Measurements from ENCODE around the gene VPS13C. TPM values are rescaled to one million over a fixed set of nuclear protein-coding genes. Genes with fewer than 3 reads are reported as not detected.

Gene VPS13C
- total RNA-seq, 2 experiments from 2014 or later, result 69.7 to 73.2 TPM

DNA sequence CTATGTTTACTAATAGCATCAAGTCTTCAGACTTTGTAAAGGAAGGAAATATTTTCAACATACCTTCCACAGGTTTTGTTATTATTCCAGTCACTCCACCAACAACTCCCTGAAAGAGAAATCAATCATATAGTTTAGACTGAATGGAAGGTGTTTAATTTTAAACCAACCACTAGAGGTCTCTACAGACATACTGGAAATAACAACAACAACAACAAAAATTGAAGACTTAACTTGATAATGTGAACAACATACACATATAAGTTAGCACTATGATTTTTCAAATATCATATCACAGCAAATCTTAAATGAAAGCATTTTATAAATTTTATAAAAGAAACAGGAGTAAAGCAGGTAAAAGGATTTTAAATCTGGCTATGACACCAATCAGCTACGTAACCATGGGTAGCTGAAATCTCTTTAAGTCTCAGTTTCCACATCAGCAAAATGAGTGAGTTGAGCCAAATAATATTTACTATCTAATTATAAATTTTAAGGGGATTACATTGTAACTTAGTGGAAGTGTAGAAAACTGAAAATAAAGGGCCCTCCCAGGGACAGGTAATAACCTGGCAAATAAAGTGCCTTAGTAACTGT lies 188.2 kb downstream of the VPS13C start:
- no peaks in the 10 kb centered on the region for H3K4me1 Mint-ChIP-seq (ENCODE audit: low read depth)
- Histone ChIP-seq H3K36me3 (ENCODE audit: insufficient read depth, low read length) (peaks cover 76% of the 10 kb centered on the region), H3K9me3 (ENCODE audit: control insufficient read depth in 1 of 2, insufficient read depth in 1 of 2, low read length in 2 of 2) (no peaks in the 10 kb centered on the region), H3K4me1 (ENCODE audit: insufficient read depth, low read length) (no peaks in the 10 kb centered on the region), H3K27me3 (ENCODE audit: control insufficient read depth in 1 of 2, insufficient read depth in 2 of 2, low read length in 2 of 2) (no peaks in the 10 kb centered on the region), H3K27ac (ENCODE audit: low read depth in 1 of 2, low read length in 2 of 2) (no peak overlapping the region), H3K4me3 (ENCODE audit: low read length) (no peak overlapping the region)
- H3K27me3 Mint-ChIP-seq, result no peaks in the 10 kb centered on the region
- intact Hi-C loops (cut with DNase I, micrococcal nuclease), result loop anchor here in 1 of 2 experiments (1.0 to 5.0 kb wide), 2 partner anchors 199 to 380 kb away; no protein-coding TSS in a partner anchor
- no peak overlapping the region for H3K4me3 Mint-ChIP-seq
- peaks cover 80% of the 10 kb centered on the region for H3K36me3 Mint-ChIP-seq (ENCODE audit: low read depth)
- CTCF ChIA-PET, result no interaction called here
- ATAC-seq (ENCODE audit: poor library complexity), result no peak
- TF ChIP-seq, protein P1, sequence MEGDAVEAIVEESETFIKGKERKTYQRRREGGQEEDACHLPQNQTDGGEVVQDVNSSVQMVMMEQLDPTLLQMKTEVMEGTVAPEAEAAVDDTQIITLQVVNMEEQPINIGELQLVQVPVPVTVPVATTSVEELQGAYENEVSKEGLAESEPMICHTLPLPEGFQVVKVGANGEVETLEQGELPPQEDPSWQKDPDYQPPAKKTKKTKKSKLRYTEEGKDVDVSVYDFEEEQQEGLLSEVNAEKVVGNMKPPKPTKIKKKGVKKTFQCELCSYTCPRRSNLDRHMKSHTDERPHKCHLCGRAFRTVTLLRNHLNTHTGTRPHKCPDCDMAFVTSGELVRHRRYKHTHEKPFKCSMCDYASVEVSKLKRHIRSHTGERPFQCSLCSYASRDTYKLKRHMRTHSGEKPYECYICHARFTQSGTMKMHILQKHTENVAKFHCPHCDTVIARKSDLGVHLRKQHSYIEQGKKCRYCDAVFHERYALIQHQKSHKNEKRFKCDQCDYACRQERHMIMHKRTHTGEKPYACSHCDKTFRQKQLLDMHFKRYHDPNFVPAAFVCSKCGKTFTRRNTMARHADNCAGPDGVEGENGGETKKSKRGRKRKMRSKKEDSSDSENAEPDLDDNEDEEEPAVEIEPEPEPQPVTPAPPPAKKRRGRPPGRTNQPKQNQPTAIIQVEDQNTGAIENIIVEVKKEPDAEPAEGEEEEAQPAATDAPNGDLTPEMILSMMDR (IDR thresholded peaks at IDR 0.05), result peak; percentile 61
- POLR2A ChIA-PET, result no interaction called here
- no peaks in the 10 kb centered on the region for H3K9me3 Mint-ChIP-seq
- H3K27ac Mint-ChIP-seq, result no peak overlapping the region
- DNase-seq, result peak in 3 of 14 experiments; percentile 11 to 39 (median 18)

DNA sequence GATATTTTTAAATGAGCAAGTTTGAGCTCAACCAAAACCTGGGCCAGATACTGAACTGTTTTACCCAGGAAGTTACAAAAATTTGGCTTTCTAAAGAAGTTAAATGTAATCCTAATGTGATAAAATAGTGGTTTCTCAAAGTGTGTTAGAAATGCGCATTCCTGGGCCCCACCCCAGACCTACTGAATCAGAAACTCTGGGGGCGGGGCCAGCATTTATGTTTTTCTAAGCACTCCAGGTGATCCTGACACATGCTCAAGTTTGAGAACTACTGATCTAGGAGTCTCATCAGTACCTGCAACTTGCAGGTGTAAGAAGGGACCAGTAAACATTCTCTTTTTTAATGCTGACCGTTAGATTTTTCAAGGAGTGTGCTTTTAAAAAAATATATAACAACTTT lies 190.6 kb downstream of the VPS13C start:
- Histone ChIP-seq H3K4me1 (ENCODE audit: insufficient read depth, low read length) (no peaks in the 10 kb centered on the region), H3K9me3 (ENCODE audit: control insufficient read depth in 1 of 2, insufficient read depth in 1 of 2, low read length in 2 of 2) (no peaks in the 10 kb centered on the region), H3K4me3 (ENCODE audit: low read length) (no peak overlapping the region), H3K36me3 (ENCODE audit: insufficient read depth, low read length) (peaks cover 59% of the 10 kb centered on the region), H3K27me3 (ENCODE audit: control insufficient read depth in 1 of 2, insufficient read depth in 2 of 2, low read length in 2 of 2) (no peaks in the 10 kb centered on the region), H3K27ac (ENCODE audit: low read depth in 1 of 2, low read length in 2 of 2) (no peak overlapping the region)
- H3K27ac Mint-ChIP-seq, result no peak overlapping the region
- no peak overlapping the region for H3K4me3 Mint-ChIP-seq
- peaks cover 60% of the 10 kb centered on the region for H3K36me3 Mint-ChIP-seq (ENCODE audit: low read depth)
- no peaks in the 10 kb centered on the region for H3K4me1 Mint-ChIP-seq (ENCODE audit: low read depth)
- H3K27me3 Mint-ChIP-seq, result no peaks in the 10 kb centered on the region
- ChIA-PET CTCF (interaction anchor here (0.7 kb wide), 2 partner anchors 105 to 1368 kb away, joined by 3 read pairs; no protein-coding TSS in a partner anchor), POLR2A (no interaction called here)
- intact Hi-C loops (cut with DNase I, micrococcal nuclease), result loop anchor here (5.0 kb wide), 2 partner anchors 203 to 383 kb away; no protein-coding TSS in a partner anchor
- ATAC-seq (ENCODE audit: poor library complexity), result no peak
- TF ChIP-seq, protein P1 (IDR thresholded peaks at IDR 0.05), result no peak
- no peaks in the 10 kb centered on the region for H3K9me3 Mint-ChIP-seq
- no peak for DNase-seq

DNA sequence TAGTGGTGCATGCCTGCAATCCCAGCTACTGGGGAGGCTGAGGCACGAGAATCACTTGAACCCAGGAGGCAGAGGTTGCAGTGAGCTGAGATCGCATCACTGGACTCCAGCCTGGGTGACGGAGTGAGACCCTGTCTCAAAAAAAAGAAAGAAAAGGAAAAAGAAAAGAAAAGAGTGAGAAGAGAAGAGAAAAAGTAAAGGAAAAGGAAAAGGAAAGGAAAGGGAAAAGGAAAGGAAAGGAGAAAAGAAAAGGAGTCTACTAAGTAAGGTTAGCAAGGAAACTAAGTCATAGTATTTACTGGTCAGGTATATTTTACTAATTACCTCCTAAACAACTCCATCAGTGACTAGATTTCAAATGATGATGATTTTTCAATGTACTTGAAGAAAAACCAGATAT lies 198.3 kb downstream of the VPS13C start:
- H3K4me1 Mint-ChIP-seq (ENCODE audit: low read depth), result no peaks in the 10 kb centered on the region
- H3K9me3 ChIP-seq (ENCODE audit: control insufficient read depth in 1 of 2, insufficient read depth in 1 of 2, low read length in 2 of 2), result no peaks in the 10 kb centered on the region
- intact Hi-C loops (cut with DNase I, micrococcal nuclease), result no loop called here
- peaks cover 5% of the 10 kb centered on the region for H3K36me3 ChIP-seq (ENCODE audit: insufficient read depth, low read length)
- H3K4me1 ChIP-seq (ENCODE audit: insufficient read depth, low read length), result peaks cover 5% of the 10 kb centered on the region
- H3K27me3 Mint-ChIP-seq, result no peaks in the 10 kb centered on the region
- H3K36me3 Mint-ChIP-seq (ENCODE audit: low read depth), result peaks cover 15% of the 10 kb centered on the region
- H3K27me3 ChIP-seq (ENCODE audit: control insufficient read depth in 1 of 2, insufficient read depth in 2 of 2, low read length in 2 of 2), result no peaks in the 10 kb centered on the region
- H3K27ac Mint-ChIP-seq, result no peak overlapping the region
- POLR2A ChIA-PET, result no interaction called here
- H3K27ac ChIP-seq (ENCODE audit: low read depth in 1 of 2, low read length in 2 of 2), result no peak overlapping the region
- DNase-seq (no peak), ATAC-seq (ENCODE audit: poor library complexity) (no peak)
- H3K4me3 ChIP-seq (ENCODE audit: low read length), result no peak overlapping the region
- CTCF ChIA-PET, result interaction anchor here (2.5 kb wide), 1 partner anchor 28 kb away, joined by 5 read pairs; no protein-coding TSS in a partner anchor
- no peak overlapping the region for H3K4me3 Mint-ChIP-seq
- TF ChIP-seq, protein P1 (IDR thresholded peaks at IDR 0.05), result no peak
- H3K9me3 Mint-ChIP-seq, result no peaks in the 10 kb centered on the region

Measured in CD4-positive, alpha-beta T cell (primary cell).